ENCODE data around the gene ANKRD33. TPM values are rescaled to one million over a fixed set of nuclear protein-coding genes. Genes with fewer than 3 reads are reported as not detected.
A peak's percentile ranks its signal among the peaks of the same experiment; 100 is the strongest.

ANKRD33 gene
- total RNA-seq, 2 donors from 2014 or later, result 0.46 TPM; not detected in 1

- Mint-ChIP-seq H3K4me3 (peak overlapping the region; percentile 30), H3K27ac (no peak overlapping the region), H3K4me1 (peaks cover 24% of the 10 kb centered on the region), H3K27me3 (ENCODE audit: insufficient read depth) (peaks cover 13% of the 10 kb centered on the region), H3K36me3 (ENCODE audit: low read depth) (no peaks in the 10 kb centered on the region), H3K9me3 (no peaks in the 10 kb centered on the region)
- no peak overlapping the region for H3K9ac ChIP-seq (ENCODE audit: extremely low read depth, low read length, poor library complexity, severe bottlenecking)
- no peak overlapping the region for H3K4me3 ChIP-seq (ENCODE audit: low read length)
- 31 to 45% methylated on average over 12 to 31 of the region's 31 CpGs for WGBS, 2 experiments (ENCODE audit: insufficient coverage in 1 of 2, insufficient read length in 1 of 2)
- peaks cover 4% of the 10 kb centered on the region for H3K4me1 ChIP-seq (ENCODE audit: control insufficient read depth, insufficient read depth, low read length)
- DNase-seq, result peak; percentile 93
- TF ChIP-seq CTCF (conservative IDR thresholded peaks at IDR 0.05), result peak; percentile 96
- H3K36me3 ChIP-seq (ENCODE audit: control insufficient read depth, insufficient read depth, low read length), result no peaks in the 10 kb centered on the region
- no peaks in the 10 kb centered on the region for H3K9me3 ChIP-seq (ENCODE audit: control insufficient read depth, low read length)
- no peaks in the 10 kb centered on the region for H3K27me3 ChIP-seq (ENCODE audit: control insufficient read depth, insufficient read depth, low read length, poor library complexity, severe bottlenecking)
- H3K27ac ChIP-seq (ENCODE audit: low read depth, low read length), result no peak overlapping the region
Measured at GRCh38 chr12:51923506-51924365, 35.8 kb downstream of the ANKRD33 start.

- no peaks in the 10 kb centered on the region for H3K36me3 Mint-ChIP-seq (ENCODE audit: low read depth)
- H3K27me3 ChIP-seq (ENCODE audit: control insufficient read depth, insufficient read depth, low read length, poor library complexity, severe bottlenecking), result no peaks in the 10 kb centered on the region
- H3K9me3 Mint-ChIP-seq, result no peaks in the 10 kb centered on the region
- H3K4me1 Mint-ChIP-seq, result peaks cover 24% of the 10 kb centered on the region
- DNase-seq, result peak; percentile 44
- peaks cover 4% of the 10 kb centered on the region for H3K4me1 ChIP-seq (ENCODE audit: control insufficient read depth, insufficient read depth, low read length)
- no peak overlapping the region for H3K27ac ChIP-seq (ENCODE audit: low read depth, low read length)
- H3K27me3 Mint-ChIP-seq (ENCODE audit: insufficient read depth), result peaks cover 16% of the 10 kb centered on the region
- H3K36me3 ChIP-seq (ENCODE audit: control insufficient read depth, insufficient read depth, low read length), result no peaks in the 10 kb centered on the region
- no peak overlapping the region for H3K27ac Mint-ChIP-seq
- no peak overlapping the region for H3K4me3 Mint-ChIP-seq
- H3K9ac ChIP-seq (ENCODE audit: extremely low read depth, low read length, poor library complexity, severe bottlenecking), result no peak overlapping the region
- no peak for TF ChIP-seq CTCF (conservative IDR thresholded peaks at IDR 0.05)
- H3K4me3 ChIP-seq (ENCODE audit: low read length), result no peak overlapping the region
- no peaks in the 10 kb centered on the region for H3K9me3 ChIP-seq (ENCODE audit: control insufficient read depth, low read length)
- WGBS, 2 experiments (ENCODE audit: insufficient coverage in 1 of 2, insufficient read length in 1 of 2), result 97 to 98% methylated on average over 3 to 5 of the region's 5 CpGs
Measured at GRCh38 chr12:51924551-51925319, 36.8 kb downstream of the ANKRD33 start.

GRCh38 chr12:51925346-51926063 is 37.6 kb downstream of the ANKRD33 start:
- peaks cover 4% of the 10 kb centered on the region for H3K4me1 ChIP-seq (ENCODE audit: control insufficient read depth, insufficient read depth, low read length)
- Mint-ChIP-seq H3K27me3 (ENCODE audit: insufficient read depth) (peaks cover 16% of the 10 kb centered on the region), H3K4me3 (no peak overlapping the region), H3K27ac (no peak overlapping the region), H3K9me3 (no peaks in the 10 kb centered on the region), H3K4me1 (peaks cover 23% of the 10 kb centered on the region), H3K36me3 (ENCODE audit: low read depth) (no peaks in the 10 kb centered on the region)
- H3K36me3 ChIP-seq (ENCODE audit: control insufficient read depth, insufficient read depth, low read length), result no peaks in the 10 kb centered on the region
- H3K9me3 ChIP-seq (ENCODE audit: control insufficient read depth, low read length), result no peaks in the 10 kb centered on the region
- peak; percentile 42 for DNase-seq
- 95 to 100% methylated on average over 2 to 3 of the region's 3 CpGs for WGBS, 2 experiments (ENCODE audit: insufficient coverage in 1 of 2, insufficient read length in 1 of 2)
- H3K27ac ChIP-seq (ENCODE audit: low read depth, low read length), result no peak overlapping the region
- no peak overlapping the region for H3K9ac ChIP-seq (ENCODE audit: extremely low read depth, low read length, poor library complexity, severe bottlenecking)
- no peaks in the 10 kb centered on the region for H3K27me3 ChIP-seq (ENCODE audit: control insufficient read depth, insufficient read depth, low read length, poor library complexity, severe bottlenecking)
- no peak overlapping the region for H3K4me3 ChIP-seq (ENCODE audit: low read length)
- no peak for TF ChIP-seq CTCF (conservative IDR thresholded peaks at IDR 0.05)
